MV-4-11 (cell line): ENCODE measurements around the gene RAD51C.
A peak's percentile ranks its signal among the peaks of the same experiment; 100 is the strongest.
"Not testable (repeated sequence)": the region's sequence is repeated elsewhere in the genome, so short reads cannot be mapped to it uniquely, and the experiment has no call there.

Experiments
- DNase-seq: peaks from one replicate; lab custom pipeline; 2025; lab: John Stamatoyannopoulos, UW

The RAD51C gene

GRCh38 chr17:58692239-58693055 is at the start of gene RAD51C:
Gene RAD51C (plus strand): TSS chr17:58692602. CDS start chr17:58692644, 42 bp downstream.
- DNase-seq: peak; percentile 86

GRCh38 chr17:58643147-58643546 is 49.3 kb upstream of the RAD51C start:
- DNase-seq: no peak

DNA sequence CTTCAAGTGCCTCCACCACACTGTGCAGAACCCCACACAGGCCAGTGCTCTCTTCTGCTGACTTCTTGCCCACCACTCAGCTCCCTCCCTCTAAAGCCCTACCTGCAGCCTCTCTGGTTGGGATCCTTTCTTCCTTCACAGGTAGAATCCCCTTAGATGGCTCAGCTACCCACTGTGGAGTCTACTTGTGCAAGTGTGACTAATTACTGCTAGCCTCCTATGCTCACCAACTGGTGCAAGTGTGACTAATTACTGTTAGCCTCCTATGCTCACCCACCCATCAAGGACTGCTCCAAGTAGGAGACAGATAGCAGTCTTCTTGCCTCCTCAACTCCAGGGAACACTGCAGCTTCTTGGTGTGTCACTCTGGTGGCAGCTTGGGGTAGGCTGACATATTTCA is 44.2 kb upstream of the RAD51C start:
- DNase-seq: no peak

DNA sequence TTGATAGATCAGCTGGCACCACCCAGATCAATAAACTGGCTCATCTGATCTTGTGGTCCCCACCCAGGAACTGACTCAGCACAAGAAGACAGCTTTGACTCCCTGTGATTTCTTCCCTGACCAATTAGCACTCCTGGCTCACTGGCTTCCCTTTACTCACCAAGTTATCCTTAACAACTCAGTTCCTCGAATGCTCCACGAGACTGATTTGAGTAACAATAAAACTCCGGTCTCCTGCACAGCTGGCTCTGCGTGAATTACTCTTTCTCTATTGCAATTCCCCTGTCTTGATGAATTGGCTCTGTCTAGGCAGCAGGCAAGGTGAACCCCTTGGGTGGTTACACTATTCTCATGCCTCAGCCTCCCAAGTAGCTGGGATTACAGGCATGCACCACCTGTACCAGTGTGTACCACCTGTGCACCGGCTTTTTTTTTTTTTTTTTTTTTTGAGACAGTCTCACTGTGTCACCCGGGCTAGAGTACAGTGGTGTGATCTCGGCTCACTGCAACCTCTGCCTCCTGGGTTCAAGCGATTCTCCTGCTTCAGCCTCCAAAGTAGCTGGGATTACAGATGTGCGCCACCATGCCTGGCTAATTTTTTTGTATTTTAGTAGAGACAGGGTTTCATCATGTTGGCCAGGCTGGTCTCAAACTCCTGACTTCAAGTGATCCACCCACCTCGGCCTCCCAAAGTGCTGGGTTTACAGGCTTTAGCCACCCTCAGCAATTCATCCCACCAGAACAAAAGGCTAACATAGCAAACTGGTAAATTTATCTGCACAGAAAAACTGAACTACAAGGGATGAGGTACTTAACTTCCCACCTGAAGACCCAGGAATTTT is 34.2 kb upstream of the RAD51C start:
- peak; percentile 21 for DNase-seq

- DNase-seq: peak; percentile 95
These were observed 33.3 kb upstream of the RAD51C start for GRCh38 chr17:58658804-58659713.

DNA sequence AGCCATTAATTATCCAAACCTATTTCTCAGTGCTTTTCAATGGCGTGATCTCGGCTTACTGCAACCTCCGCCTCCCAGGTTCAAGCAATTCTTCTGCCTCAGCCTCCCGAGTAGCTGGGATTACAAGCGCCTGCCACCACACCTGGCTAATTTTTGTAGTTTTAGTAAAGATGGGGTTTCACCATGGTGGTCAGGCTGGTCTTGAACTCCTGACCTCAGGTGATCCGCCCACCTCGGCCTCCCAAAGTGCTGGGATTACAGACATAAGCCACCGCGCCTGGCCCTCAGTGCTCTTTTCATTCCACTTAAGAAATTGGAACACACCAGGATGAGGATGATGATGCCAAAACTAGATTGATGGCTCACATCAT is 32.7 kb upstream of the RAD51C start:
- DNase-seq: not testable (repeated sequence)

DNA sequence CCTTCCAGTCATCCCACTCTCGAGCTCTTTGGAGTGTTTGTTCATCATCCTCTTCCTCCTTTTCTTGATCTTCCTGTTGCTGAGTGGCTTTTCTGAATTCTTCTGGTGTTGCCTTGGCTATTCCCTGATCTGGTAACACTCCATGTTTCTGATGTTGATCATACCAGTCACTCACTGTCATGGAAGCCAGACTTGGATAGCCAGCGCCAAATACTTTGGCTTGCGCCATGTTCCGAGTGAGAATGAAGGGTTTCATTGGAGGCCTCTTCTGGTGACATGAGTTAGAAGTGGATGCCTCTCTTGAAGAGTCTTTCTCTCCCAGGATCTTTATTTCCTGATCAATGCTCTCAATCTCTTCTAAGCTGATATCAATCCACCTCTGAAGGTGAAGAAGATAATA is 31.8 kb upstream of the RAD51C start:
- DNase-seq: no peak

DNA sequence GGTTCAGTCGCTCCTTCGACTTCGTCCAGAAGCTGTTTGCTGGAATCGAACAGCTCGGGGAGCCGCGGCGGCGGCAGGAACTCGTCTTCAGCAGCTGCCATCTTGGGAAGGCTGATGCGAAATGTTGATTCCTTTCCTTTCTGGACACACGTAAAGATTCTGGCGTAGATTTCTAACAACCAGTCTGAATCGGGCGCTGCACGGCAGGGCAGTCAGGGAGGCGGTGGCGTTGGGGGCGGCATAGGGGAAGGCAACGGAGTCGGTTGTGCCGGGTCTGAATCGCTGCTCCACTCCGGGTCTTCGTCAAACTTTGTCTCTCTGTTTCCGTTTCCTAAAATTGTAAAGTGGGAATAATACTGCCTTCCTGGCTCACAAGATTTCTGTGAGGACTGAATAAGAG is 30.9 kb upstream of the RAD51C start:
- no peak for DNase-seq

DNA sequence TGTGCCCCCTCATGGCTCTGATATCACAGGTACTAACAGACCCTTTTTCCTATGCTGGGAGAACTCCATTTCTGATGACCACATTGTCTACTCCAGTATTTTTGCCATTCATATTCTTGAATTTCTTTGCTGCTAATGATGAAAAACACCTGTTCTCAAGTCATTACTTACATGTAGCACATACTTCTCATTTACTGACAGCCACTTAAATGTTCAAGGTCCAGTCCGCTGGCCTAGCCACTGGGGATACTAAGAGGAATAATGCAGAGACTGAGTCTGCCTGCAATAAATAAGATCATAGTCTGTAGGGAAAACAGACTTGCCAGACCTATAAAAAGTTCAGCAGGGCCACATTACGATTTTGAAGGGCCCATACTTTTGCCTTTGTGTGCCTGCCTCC is 28.1 kb upstream of the RAD51C start:
- DNase-seq: no peak

DNA sequence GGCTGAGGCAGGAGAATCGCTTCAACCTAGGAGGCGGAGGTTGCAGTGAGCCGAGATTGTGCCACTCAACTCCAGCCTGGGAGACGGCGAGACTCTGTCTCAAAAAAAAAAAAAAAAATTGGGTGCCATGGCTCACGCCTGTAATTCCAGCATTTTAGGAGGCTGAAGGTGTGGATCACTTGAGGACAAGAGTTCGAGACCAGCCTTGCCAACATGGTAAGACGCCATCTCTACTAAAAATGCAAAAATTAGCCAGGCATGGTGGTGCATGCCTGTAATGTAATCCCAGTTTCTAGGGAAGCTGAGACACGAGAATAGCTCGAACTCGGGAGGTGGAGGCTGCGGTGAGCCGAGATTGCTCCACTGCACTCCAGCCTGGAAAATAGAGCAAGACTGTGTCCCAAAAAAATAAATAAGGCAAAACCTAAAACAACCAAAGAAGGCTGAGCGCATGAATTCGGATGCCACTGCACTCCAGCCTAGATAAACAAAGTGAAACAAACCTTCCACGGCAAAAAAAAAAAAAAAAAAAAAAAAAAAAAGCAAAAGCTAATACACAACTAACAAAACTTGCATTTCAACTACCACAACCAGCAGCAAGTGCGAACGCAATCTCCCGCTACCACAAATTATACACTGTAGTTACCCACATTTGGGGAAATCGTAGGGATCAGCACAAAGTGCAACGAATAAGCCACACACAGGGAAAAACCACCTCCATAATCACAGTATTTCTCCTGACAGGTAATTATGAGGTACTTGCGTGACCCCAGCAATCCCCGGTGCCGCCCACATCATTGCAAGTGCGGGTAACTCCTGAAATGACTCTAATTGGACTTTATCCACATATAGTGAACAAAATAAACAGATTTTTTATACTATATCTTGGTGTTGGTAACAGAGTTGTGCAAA is 26.2 kb upstream of the RAD51C start:
- no peak for DNase-seq

DNA sequence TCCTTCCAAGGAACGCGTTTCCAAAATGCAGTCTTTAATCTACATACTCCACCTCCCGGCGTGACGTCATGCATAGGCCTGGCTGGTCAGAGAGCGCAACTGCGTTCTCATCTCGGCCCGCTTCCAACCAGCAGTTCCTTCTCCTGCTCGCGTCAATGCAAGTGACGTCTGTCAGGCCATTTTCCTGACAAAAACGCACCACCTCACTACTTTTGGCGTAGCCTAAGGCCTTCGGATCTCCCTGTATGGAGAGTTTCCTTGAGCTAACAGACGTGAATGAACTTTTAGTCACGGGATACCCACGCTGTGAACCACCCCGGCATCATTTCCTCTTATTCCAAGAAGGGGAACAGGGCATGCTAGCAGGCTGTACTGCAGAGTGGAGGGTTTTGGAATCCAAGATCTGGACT is 25.5 kb upstream of the RAD51C start:
- DNase-seq: peak; percentile 84

DNA sequence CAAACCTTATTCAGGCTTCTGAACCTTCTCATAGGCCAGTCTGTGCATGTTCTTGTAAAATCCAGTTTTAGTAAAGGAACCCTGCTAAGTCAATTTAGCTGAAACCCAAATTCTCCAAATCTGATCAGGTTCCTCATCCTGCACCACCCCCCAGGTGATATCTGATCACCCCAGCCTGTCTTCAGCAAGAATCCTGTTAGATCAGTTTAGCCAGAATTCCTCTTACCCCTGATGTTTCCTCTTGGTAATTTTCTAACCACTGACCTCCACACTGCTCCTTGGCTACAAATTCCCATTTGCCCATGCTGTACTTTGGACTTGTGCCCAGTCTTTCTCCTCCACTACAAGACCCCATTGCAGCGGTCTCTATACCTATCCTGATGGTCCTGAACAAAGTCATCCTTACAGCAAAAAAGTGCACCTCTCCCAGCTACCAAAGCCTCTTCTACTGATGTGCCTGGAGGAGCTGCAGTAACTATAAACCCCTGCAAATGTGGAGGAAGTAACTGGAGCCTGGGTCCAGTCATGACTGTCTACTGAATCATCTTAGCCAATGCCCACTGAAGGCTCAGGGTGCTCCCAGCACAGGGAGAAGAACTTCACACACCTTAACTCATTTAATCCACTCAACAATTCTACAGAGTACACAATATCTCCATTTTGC is 24.3 kb upstream of the RAD51C start:
- no peak for DNase-seq

- DNase-seq: no peak
These were observed 23.8 kb upstream of the RAD51C start for GRCh38 chr17:58668598-58668935.

GRCh38 chr17:58669853-58670252 is 22.5 kb upstream of the RAD51C start:
- DNase-seq: no peak

DNA sequence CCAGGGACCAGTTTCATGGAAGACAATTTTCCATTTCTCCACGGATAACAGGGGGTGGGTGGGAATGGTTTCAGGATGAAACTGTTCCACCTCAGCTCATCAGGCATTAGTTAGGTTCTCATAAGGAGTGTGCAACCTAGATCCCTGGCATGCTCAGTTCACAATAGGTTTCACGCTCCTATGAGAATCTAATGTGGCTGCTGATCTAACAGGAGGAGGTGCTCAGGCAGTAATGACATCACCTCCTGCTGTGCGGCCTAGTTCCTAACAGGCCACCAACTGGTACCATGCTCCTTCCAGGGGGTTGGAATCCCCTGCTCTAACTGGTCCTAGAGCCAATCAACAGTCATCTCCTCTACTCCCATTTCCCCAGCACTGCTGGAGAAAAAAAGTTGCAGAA is 20.4 kb upstream of the RAD51C start:
- DNase-seq: no peak

- no peak for DNase-seq
These were observed 15.1 kb upstream of the RAD51C start for GRCh38 chr17:58677194-58677880.

DNA sequence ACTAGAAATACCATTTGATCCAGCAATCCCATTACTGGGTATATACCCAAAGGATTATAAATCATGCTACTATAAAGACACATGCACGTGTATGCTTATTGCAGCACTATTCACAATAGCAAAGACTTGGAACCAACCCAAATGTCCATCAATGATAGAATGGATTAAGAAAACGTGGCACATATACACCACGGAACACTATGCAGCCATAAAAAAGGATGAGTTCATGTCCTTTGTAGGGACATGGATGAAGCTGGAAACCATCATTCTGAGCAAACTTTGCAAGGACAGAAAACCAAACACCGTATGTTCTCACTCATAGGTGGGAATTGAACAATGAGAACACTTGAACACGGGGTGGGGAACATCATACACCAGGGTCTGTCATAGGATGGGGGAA is 14.1 kb upstream of the RAD51C start:
- DNase-seq: not testable (repeated sequence)

DNA sequence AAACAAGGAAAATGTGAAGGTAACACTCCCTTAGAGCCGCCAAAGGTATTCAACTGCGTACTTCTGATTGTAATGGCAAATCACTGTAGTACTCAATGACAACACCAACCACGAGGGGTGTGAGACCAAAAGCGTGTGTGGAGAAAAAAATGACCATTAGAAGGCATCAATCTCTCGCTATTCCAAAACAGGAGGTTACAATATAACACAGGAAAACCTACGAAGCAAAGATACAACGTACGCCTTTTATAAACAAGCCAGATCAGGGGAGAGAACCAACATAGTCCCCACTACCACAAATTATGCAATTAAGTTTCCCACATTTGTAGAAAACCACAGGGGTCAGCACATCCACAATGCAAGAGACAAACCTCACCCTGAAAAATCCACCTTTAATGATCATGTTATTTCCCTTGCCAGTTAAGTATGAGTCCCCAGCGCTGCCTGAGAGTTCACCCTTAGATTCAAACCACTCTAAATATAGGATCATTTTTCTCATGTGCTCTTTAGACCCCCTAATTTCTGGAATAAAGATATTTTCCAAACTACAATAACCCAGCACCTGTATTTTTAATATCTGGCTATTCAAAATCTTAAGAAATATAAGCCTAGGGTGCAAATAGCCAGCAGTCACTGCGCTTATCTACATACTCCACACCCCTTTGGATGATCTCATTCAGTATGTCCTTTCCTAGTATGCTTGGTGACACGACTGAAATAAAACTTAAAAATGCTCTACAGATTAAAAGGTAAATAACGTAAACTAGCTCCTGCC is 13.0 kb upstream of the RAD51C start:
- DNase-seq: peak; percentile 78

GRCh38 chr17:58680038-58680369 is 12.4 kb upstream of the RAD51C start:
- no peak for DNase-seq
